SK-N-MC (cell line): Measurements from ENCODE around the gene RNF115.

Experiments
- DNase-seq: peaks from one replicate; pipeline ENCODE4 v3.0.0-alpha.2; 2011; ENCODE audit warnings: low read depth, low spot score
- H3K27ac ChIP-seq: fragments of 200-600 bp; sonication (generic); 2 replicates; pipeline ENCODE4 v1.5.1; 2016; ENCODE audit warnings: mixed run types
- H3K36me3 ChIP-seq: fragments of 200-600 bp; sonication (generic); 2 replicates; pipeline ENCODE4 v1.6.1; 2017; ENCODE audit warnings: antibody characterized with exemption, low read length, mixed read lengths; ENCODE audit not compliant: insufficient read depth
- H3K4me3 ChIP-seq: fragments of 200-600 bp; sonication (generic); 2 replicates; pipeline ENCODE4 v1.5.1; 2016
- H3K9ac ChIP-seq: fragments of 200-600 bp; sonication (generic); 2 replicates; pipeline ENCODE4 v1.8.0; 2017; ENCODE audit warnings: mixed run types, mixed read lengths; ENCODE audit not compliant: insufficient read length
- H3K9me3 ChIP-seq: fragments of 200-600 bp; sonication (generic); 2 replicates; pipeline ENCODE4 v1.6.1; 2017; ENCODE audit warnings: low read depth, mild to moderate bottlenecking, antibody characterized with exemption, low read length, moderate library complexity, mixed read lengths
- EZH2 ChIP-seq: fragments of 200-600 bp; sonication (generic); IDR thresholded peaks from one replicate; pipeline ENCODE4 v1.6.1; 2017; ENCODE audit warnings: antibody characterized with exemption
- FOXP2 ChIP-seq: optimal IDR thresholded peaks from 2 replicates; pipeline ENCODE3; 2011; ENCODE audit warnings: mild to moderate bottlenecking, moderate library complexity; ENCODE audit not compliant: insufficient read depth; ENCODE audit errors: extremely low read length, control extremely low read depth
- POLR2AphosphoS5 ChIP-seq: IDR thresholded peaks from 2 replicates; pipeline ENCODE4 v1.6.1; 2012; ENCODE audit warnings: mild to moderate bottlenecking, low read depth, low read length, borderline replicate concordance

RNF115 gene

GRCh38 chr1:145858238-145858900 lies 34.5 kb upstream of the RNF115 start:
- H3K4me3 ChIP-seq = peak overlapping the region; percentile 94
- H3K9me3 ChIP-seq = no peaks in the 10 kb centered on the region
- no peak overlapping the region for H3K27ac ChIP-seq
- H3K36me3 ChIP-seq = peaks cover 21% of the 10 kb centered on the region; the same call in 1 of the 2 replicates
- TF ChIP-seq POLR2AphosphoS5 (no peak), EZH2 (no peak), FOXP2 (no peak)
- no peak for DNase-seq
- H3K9ac ChIP-seq = peak overlapping the region; percentile 62

- peaks cover 28% of the 10 kb centered on the region; the same call in 1 of the 2 replicates for H3K36me3 ChIP-seq
- H3K9me3 ChIP-seq = no peaks in the 10 kb centered on the region
- H3K27ac ChIP-seq = no peak overlapping the region
- no peak overlapping the region for H3K4me3 ChIP-seq
- DNase-seq = no peak
- TF ChIP-seq POLR2AphosphoS5 (no peak), EZH2 (no peak), FOXP2 (no peak)
- no peak overlapping the region for H3K9ac ChIP-seq
These were observed 33.3 kb upstream of the RNF115 start for GRCh38 chr1:145857170-145857569.

- no peaks in the 10 kb centered on the region for H3K9me3 ChIP-seq
- no peak overlapping the region for H3K9ac ChIP-seq
- H3K36me3 ChIP-seq = peaks cover 33% of the 10 kb centered on the region; the same call in 1 of the 2 replicates
- H3K4me3 ChIP-seq = no peak overlapping the region
- H3K27ac ChIP-seq = no peak overlapping the region
- no peak for DNase-seq
- TF ChIP-seq FOXP2 (no peak), EZH2 (no peak), POLR2AphosphoS5 (no peak)
These were observed 31.6 kb upstream of the RNF115 start for GRCh38 chr1:145855426-145855948.

GRCh38 chr1:145849356-145850160 lies 25.7 kb upstream of the RNF115 start:
- H3K4me3 ChIP-seq = no peak overlapping the region
- DNase-seq = no peak
- no peaks in the 10 kb centered on the region for H3K9me3 ChIP-seq
- H3K27ac ChIP-seq = no peak overlapping the region
- H3K9ac ChIP-seq = no peak overlapping the region
- peaks cover 31% of the 10 kb centered on the region; the same call in 1 of the 2 replicates for H3K36me3 ChIP-seq
- TF ChIP-seq FOXP2 = no peak
- no peak for TF ChIP-seq EZH2
- TF ChIP-seq POLR2AphosphoS5 = no peak

- H3K36me3 ChIP-seq = peaks cover 26% of the 10 kb centered on the region; the same call in 1 of the 2 replicates
- no peak overlapping the region for H3K4me3 ChIP-seq
- no peak overlapping the region for H3K27ac ChIP-seq
- no peak for DNase-seq
- no peak for TF ChIP-seq EZH2
- no peak overlapping the region for H3K9ac ChIP-seq
- H3K9me3 ChIP-seq = no peaks in the 10 kb centered on the region
These were observed 23.9 kb upstream of the RNF115 start for GRCh38 chr1:145847827-145848226.

- DNase-seq = no peak
- peaks cover 38% of the 10 kb centered on the region for H3K36me3 ChIP-seq
These were observed 22.3 kb upstream of the RNF115 start for GRCh38 chr1:145846201-145846612.

GRCh38 chr1:145845514-145846161 lies 21.7 kb upstream of the RNF115 start, which contains the start of gene NUDT17:
TSS of gene NUDT17 (plus strand) at chr1:145845630. CDS start at chr1:145845641, 11 bp downstream.
- Histone ChIP-seq H3K27ac (no peak within 1 kb of the TSS), H3K36me3 (peaks cover 41% of the 10 kb centered on the region), H3K4me3 (peak within 1 kb of the TSS; percentile 90), H3K9ac (peak within 1 kb of the TSS; percentile 79), H3K9me3 (no peaks in the 10 kb centered on the region)
- DNase-seq = no peak
- TF ChIP-seq POLR2AphosphoS5 (peak; percentile 65), EZH2 (no peak), FOXP2 (no peak)

More at GRCh38 chr1:145846201-145846612, 22.3 kb upstream of the RNF115 start:
- Histone ChIP-seq H3K9ac (peak overlapping the region; percentile 79), H3K9me3 (no peaks in the 10 kb centered on the region), H3K27ac (no peak overlapping the region), H3K4me3 (peak overlapping the region; percentile 90)
- TF ChIP-seq FOXP2 (no peak), EZH2 (no peak), POLR2AphosphoS5 (no peak)

- Histone ChIP-seq H3K4me3 (peak overlapping the region; percentile 90), H3K9me3 (no peaks in the 10 kb centered on the region), H3K9ac (no peak overlapping the region), H3K27ac (no peak overlapping the region), H3K36me3 (peaks cover 39% of the 10 kb centered on the region)
- TF ChIP-seq FOXP2 (no peak), POLR2AphosphoS5 (no peak), EZH2 (no peak)
- no peak for DNase-seq
These were observed 21.2 kb upstream of the RNF115 start for GRCh38 chr1:145845144-145845513.
